HG03558 (cell line): ENCODE measurements around the gene ABI3BP.

Experiments
- ATAC-seq: cut with Tn5 transposase; IDR thresholded peaks from one replicate; pipeline ENCODE4 v1.9.1; 2021; ENCODE audit warnings: moderate number of reproducible peaks; ENCODE audit not compliant: unreplicated experiment; ENCODE audit errors: extremely low read depth

Gene ABI3BP

GRCh38 chr3:100708644-100708988, 284.6 kb downstream of the ABI3BP start:
- ATAC-seq, result no peak

- no peak for ATAC-seq
Observed at GRCh38 chr3:100706365-100706764, 286.9 kb downstream of the ABI3BP start.

- no peak for ATAC-seq
Observed at GRCh38 chr3:100703865-100704264, 289.4 kb downstream of the ABI3BP start.

DNA sequence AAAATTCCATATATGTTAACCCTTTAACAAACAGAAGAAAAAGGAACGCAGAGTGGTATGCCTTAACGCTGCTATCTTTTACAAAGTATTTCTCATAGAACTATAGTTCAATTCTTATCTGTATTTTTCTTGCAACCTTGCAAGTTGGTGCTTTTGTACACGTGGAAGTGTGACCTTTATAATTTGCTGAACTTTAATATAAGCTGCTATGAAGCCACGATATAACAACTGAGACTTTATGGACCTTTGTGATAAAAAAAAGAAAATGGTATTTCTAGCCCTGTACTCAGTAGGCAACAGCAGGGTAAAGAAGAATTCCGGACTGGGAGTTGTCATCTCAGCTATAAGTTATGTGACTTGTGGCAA, 290.3 kb downstream of the ABI3BP start:
- ATAC-seq, result no peak

DNA sequence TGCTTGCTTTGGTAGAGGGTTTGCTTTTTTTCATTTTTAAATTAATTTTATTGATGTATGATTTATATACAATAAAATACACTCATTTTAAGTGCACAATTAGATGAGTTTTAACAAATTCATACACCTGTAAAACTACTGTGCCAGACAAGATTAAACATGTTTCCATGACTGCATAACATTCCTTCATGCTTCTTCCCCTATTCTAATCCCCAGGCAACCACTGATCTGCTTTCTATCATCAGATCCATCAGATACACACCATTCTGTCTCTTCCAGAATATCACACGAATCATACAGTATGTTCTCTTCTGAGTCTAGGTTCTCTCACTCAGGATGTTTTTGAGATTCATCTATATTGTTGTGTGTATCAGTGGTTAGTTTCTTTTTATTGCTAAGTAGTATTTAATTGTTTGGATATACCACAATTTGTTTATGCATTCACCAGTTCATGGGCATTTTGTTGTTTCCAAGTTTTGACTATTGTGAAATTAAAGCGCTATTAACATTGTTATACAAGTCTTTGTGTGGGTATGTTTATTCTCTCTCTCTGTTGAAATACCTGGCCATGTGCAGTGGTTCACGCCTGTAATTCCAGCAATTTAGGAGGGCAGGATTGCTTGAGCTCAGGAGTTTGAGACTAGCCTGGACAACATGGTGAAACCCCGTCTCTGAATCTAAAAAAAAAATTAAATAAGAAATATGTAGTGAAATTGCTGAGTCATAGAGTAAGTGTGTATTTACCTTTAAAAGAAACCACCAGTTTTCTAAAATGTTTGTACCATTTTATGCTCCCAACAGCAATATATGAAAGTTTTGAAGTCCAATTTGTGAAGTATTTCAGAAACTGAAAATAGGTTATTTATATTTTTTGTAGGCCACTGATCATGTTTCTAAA, 290.9 kb downstream of the ABI3BP start:
- no peak for ATAC-seq

- ATAC-seq, result no peak
Observed at GRCh38 chr3:100700708-100701107, 292.5 kb downstream of the ABI3BP start.
